ENCODE data around the gene GSN.

The GSN gene

GRCh38 chr9:121367306-121368137, 99.6 kb downstream of the GSN start:
- peak overlapping the region; percentile 30 for H3K27ac ChIP-seq (ENCODE audit: low read length)
- H3K9ac ChIP-seq (ENCODE audit: low read depth, low read length) = peak overlapping the region; percentile 63
- H3K9me3 ChIP-seq (ENCODE audit: insufficient read depth, low read depth, low read length) = no peaks in the 10 kb centered on the region
- H3K36me3 ChIP-seq (ENCODE audit: insufficient read depth, low read depth, low read length) = no peaks in the 10 kb centered on the region; the same call in 1 of the 2 replicates
- H3K4me3 ChIP-seq (ENCODE audit: low read length) = peak overlapping the region; percentile 45
- H3K27me3 ChIP-seq (ENCODE audit: insufficient read depth, low read length) = peaks cover 15% of the 10 kb centered on the region; the same call in 1 of the 2 replicates
- peaks cover 14% of the 10 kb centered on the region for H3K4me1 ChIP-seq (ENCODE audit: insufficient read depth, low read length)

DNA sequence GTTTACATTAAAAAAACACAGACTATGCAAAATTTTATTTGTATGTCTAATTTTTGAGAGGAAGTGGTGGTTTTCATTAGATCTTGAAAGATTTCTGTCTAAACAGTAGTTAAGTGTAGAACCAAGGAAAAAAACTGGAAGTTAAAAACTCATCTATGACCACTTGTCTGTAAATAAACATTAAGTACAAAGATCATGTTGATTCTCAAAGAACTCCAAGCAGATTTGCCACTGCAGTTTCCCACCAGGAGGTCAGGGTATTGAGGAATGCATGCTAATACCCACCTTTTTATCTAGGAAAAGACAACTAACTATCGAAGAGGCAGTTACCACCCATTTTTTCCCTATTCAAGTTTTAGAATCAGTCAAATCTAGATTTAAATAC, 100.2 kb downstream of the GSN start:
- Histone ChIP-seq H3K9ac (ENCODE audit: low read depth, low read length) (peak overlapping the region; percentile 63), H3K27me3 (ENCODE audit: insufficient read depth, low read length) (peaks cover 15% of the 10 kb centered on the region; the same call in 1 of the 2 replicates)

GRCh38 chr9:121368745-121369144, 100.8 kb downstream of the GSN start:
- Histone ChIP-seq H3K4me1 (ENCODE audit: insufficient read depth, low read length) (peaks cover 14% of the 10 kb centered on the region), H3K27ac (ENCODE audit: low read length) (no peak overlapping the region), H3K36me3 (ENCODE audit: insufficient read depth, low read depth, low read length) (no peaks in the 10 kb centered on the region; the same call in 1 of the 2 replicates), H3K9ac (ENCODE audit: low read depth, low read length) (no peak overlapping the region), H3K4me3 (ENCODE audit: low read length) (peak overlapping the region; percentile 70), H3K27me3 (ENCODE audit: insufficient read depth, low read length) (peaks cover 15% of the 10 kb centered on the region; the same call in 1 of the 2 replicates), H3K9me3 (ENCODE audit: insufficient read depth, low read depth, low read length) (no peaks in the 10 kb centered on the region)

More for the DNA sequence above, 100.2 kb downstream of the GSN start:
- H3K27ac ChIP-seq (ENCODE audit: low read length) = peak overlapping the region; percentile 30
- no peaks in the 10 kb centered on the region for H3K9me3 ChIP-seq (ENCODE audit: insufficient read depth, low read depth, low read length)
- peak overlapping the region; percentile 45 for H3K4me3 ChIP-seq (ENCODE audit: low read length)
- H3K4me1 ChIP-seq (ENCODE audit: insufficient read depth, low read length) = peaks cover 14% of the 10 kb centered on the region
- no peaks in the 10 kb centered on the region; the same call in 1 of the 2 replicates for H3K36me3 ChIP-seq (ENCODE audit: insufficient read depth, low read depth, low read length)

- Histone ChIP-seq H3K27ac (ENCODE audit: low read length) (no peak within 1 kb of the TSS), H3K4me1 (ENCODE audit: insufficient read depth, low read length) (peaks cover 14% of the 10 kb centered on the region)
Observed at GRCh38 chr9:121369595-121370265, 101.8 kb downstream of the GSN start, which contains the start of gene STOM. Gene STOM (minus strand): TSS chr9:121370250. CDS start chr9:121370187, 63 bp downstream.

GRCh38 chr9:121371495-121372061, 103.6 kb downstream of the GSN start:
- Histone ChIP-seq H3K9ac (ENCODE audit: low read depth, low read length) (no peak overlapping the region), H3K4me3 (ENCODE audit: low read length) (no peak overlapping the region), H3K27me3 (ENCODE audit: insufficient read depth, low read length) (peaks cover 15% of the 10 kb centered on the region; the same call in 1 of the 2 replicates), H3K9me3 (ENCODE audit: insufficient read depth, low read depth, low read length) (no peaks in the 10 kb centered on the region), H3K36me3 (ENCODE audit: insufficient read depth, low read depth, low read length) (no peaks in the 10 kb centered on the region; the same call in 1 of the 2 replicates), H3K4me1 (ENCODE audit: insufficient read depth, low read length) (peaks cover 14% of the 10 kb centered on the region), H3K27ac (ENCODE audit: low read length) (no peak overlapping the region)

More at GRCh38 chr9:121369595-121370265, 101.8 kb downstream of the GSN start, which contains the start of gene STOM:
- H3K36me3 ChIP-seq (ENCODE audit: insufficient read depth, low read depth, low read length) = no peaks in the 10 kb centered on the region; the same call in 1 of the 2 replicates
- H3K4me3 ChIP-seq (ENCODE audit: low read length) = peak within 1 kb of the TSS; percentile 70
- peaks cover 15% of the 10 kb centered on the region; the same call in 1 of the 2 replicates for H3K27me3 ChIP-seq (ENCODE audit: insufficient read depth, low read length)
- peak within 1 kb of the TSS; percentile 67; the same call in 1 of the 2 replicates for H3K9ac ChIP-seq (ENCODE audit: low read depth, low read length)
- H3K9me3 ChIP-seq (ENCODE audit: insufficient read depth, low read depth, low read length) = no peaks in the 10 kb centered on the region

GRCh38 chr9:121372239-121373010, 104.5 kb downstream of the GSN start:
- no peak overlapping the region for H3K27ac ChIP-seq (ENCODE audit: low read length)

DNA sequence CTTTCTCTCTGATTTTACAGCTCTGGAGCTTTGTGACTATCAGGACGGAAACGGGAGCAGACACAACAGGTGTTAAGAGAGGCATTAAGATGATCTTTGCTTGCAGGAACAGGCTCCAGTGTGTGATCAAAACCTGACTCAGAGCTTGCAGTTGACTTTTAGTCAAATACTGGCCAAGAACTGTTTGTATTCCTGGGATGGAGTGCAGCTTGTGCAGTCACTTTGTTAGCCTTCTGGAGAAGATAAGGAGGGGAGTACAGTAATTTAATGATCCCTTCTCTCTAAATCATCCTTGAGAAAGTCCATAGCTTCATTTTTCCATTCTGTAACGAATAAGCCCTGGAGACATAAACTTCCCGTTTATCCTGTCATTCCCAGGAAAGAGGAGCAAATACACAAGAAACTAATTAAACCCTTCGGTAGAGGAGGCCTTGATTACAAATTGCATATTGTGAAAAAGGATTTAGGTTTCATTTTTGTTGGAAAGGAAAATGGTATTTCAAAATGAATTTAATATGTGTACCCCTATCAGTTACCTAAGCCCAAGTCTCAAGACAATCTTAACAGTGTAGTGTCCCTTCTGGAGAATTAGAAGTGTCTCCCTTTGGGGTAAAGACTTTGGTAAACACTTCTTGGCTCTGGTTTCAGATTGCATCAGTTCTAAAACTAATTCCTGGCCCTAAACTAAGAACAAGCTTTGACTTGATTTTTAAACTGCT, 105.2 kb downstream of the GSN start:
- Histone ChIP-seq H3K9me3 (ENCODE audit: insufficient read depth, low read depth, low read length) (no peaks in the 10 kb centered on the region), H3K27ac (ENCODE audit: low read length) (no peak overlapping the region), H3K4me1 (ENCODE audit: insufficient read depth, low read length) (peaks cover 3% of the 10 kb centered on the region; the same call in 1 of the 2 replicates), H3K27me3 (ENCODE audit: insufficient read depth, low read length) (peaks cover 15% of the 10 kb centered on the region; the same call in 1 of the 2 replicates), H3K4me3 (ENCODE audit: low read length) (no peak overlapping the region), H3K36me3 (ENCODE audit: insufficient read depth, low read depth, low read length) (no peaks in the 10 kb centered on the region), H3K9ac (ENCODE audit: low read depth, low read length) (no peak overlapping the region)

More at GRCh38 chr9:121372239-121373010, 104.5 kb downstream of the GSN start:
- H3K9ac ChIP-seq (ENCODE audit: low read depth, low read length) = no peak overlapping the region
- H3K36me3 ChIP-seq (ENCODE audit: insufficient read depth, low read depth, low read length) = no peaks in the 10 kb centered on the region
- no peak overlapping the region for H3K4me3 ChIP-seq (ENCODE audit: low read length)
- H3K27me3 ChIP-seq (ENCODE audit: insufficient read depth, low read length) = peaks cover 15% of the 10 kb centered on the region; the same call in 1 of the 2 replicates
- peaks cover 10% of the 10 kb centered on the region for H3K4me1 ChIP-seq (ENCODE audit: insufficient read depth, low read length)
- H3K9me3 ChIP-seq (ENCODE audit: insufficient read depth, low read depth, low read length) = no peaks in the 10 kb centered on the region

DNA sequence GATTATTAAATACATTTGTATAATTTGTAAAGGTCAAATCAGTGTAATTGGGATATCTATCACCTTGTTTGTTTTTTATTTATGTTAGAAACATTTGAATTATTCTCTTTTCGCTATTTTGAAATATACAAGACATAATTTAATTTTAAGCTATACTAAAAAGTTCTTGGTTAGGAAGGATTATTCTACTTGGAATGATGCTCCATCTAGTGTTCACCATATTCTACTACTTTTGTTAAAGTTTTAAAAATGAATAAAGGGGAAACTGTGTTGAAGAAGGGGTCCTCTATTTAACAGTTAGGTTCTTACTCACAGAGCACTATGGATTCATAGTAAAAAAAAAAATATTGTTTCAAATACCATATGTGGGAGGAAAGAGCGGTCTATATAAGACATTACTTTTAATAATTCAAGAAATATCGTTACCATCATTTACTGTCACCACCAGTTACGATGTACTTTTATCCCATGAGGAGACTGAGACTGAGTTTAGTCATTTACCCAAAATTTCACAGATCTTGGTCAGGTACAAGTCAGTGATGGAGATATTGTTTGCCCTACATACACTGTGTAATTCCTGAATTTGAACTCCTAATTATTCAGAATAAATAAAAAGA, 108.4 kb downstream of the GSN start:
- no peak overlapping the region for H3K27ac ChIP-seq (ENCODE audit: low read length)
- no peaks in the 10 kb centered on the region for H3K27me3 ChIP-seq (ENCODE audit: insufficient read depth, low read length)
- no peaks in the 10 kb centered on the region for H3K9me3 ChIP-seq (ENCODE audit: insufficient read depth, low read depth, low read length)

DNA sequence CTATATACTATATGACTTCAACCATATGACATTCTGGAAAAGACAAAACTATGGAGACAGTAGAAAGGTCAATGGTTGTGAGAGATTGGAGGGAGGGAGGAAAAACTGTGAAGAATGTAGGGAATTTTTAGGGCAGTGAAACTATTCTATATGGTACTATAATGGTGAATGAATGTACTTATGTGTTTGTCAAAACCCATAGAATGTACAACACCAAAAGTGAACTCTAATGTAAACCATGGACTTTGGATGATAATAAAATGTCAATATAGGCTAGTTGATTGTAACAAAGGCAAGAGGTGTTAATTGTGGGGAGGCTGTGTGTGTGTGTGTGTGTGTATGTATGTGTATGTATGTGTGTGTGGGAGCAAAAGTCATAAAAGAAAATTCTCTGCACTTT, 112.9 kb downstream of the GSN start:
- H3K27me3 ChIP-seq (ENCODE audit: insufficient read depth, low read length) = no peaks in the 10 kb centered on the region
- no peak overlapping the region for H3K4me3 ChIP-seq (ENCODE audit: low read length)
- H3K36me3 ChIP-seq (ENCODE audit: insufficient read depth, low read depth, low read length) = no peaks in the 10 kb centered on the region
- H3K9me3 ChIP-seq (ENCODE audit: insufficient read depth, low read depth, low read length) = no peaks in the 10 kb centered on the region
- peaks cover 2% of the 10 kb centered on the region; the same call in 1 of the 2 replicates for H3K4me1 ChIP-seq (ENCODE audit: insufficient read depth, low read length)
- H3K27ac ChIP-seq (ENCODE audit: low read length) = no peak overlapping the region
- H3K9ac ChIP-seq (ENCODE audit: low read depth, low read length) = no peak overlapping the region

More for the DNA sequence above, 108.4 kb downstream of the GSN start:
- Histone ChIP-seq H3K4me3 (ENCODE audit: low read length) (no peak overlapping the region), H3K36me3 (ENCODE audit: insufficient read depth, low read depth, low read length) (no peaks in the 10 kb centered on the region), H3K4me1 (ENCODE audit: insufficient read depth, low read length) (no peaks in the 10 kb centered on the region), H3K9ac (ENCODE audit: low read depth, low read length) (no peak overlapping the region)

Data from iPS-20b (cell line).